Measurements from ENCODE around the gene SPSB1. TPM values are rescaled to one million over a fixed set of nuclear protein-coding genes. Genes with fewer than 3 reads are reported as not detected.

Gene SPSB1
- total and polyA plus RNA-seq, 10 of the 15 experiments (the other 5 are each of a cell fraction or from before 2014, with no cell fraction given): 0.02 to 2.0 (median 0.90) TPM; not detected in 1

DNA sequence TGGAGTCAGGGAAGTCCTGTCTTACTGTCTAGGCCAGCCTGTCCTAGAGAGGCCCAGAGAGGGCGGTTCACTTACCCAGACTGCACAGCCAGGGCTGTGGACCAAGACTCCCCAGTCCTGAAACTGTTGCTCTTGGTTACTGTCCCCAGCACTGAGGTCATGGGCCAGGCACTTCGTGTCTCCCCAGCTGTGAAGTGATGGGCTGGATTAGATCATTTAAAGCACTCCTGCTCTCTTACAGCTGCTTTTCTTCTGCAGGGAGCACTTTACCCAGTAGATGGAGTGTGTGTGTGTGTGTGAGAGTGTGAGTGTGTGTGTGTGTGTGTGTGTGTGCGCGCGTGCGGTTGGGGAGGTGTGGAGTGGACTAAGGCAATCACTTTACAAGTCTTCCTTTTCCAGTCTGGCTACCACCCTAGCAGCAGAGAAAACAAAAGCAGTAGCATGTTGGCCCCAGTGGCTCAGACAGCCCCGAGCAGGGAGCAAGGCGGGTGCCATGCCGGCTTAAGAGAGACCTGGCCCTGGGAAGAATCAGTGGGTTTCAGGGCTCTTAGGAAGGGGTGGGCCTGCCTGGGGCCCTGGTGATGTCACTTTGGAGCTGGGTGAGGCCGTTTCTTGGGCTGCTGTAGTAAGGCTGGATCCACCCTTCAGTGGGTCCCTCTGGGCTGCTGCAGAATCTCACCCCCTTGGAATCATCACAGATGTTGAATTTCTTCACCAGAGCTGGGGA is 2.4 kb downstream of the SPSB1 start:
- H3K79me2 ChIP-seq (ENCODE audit: control insufficient read depth, insufficient read depth, low read length): no peaks in the 10 kb centered on the region
- no peak for FAIRE-seq
- peaks cover 3 to 7% of the 10 kb centered on the region in 2 experiments; a peak in 2 of 4 replicates for H3K27me3 ChIP-seq (replicated peaks in 1 of 2; ENCODE audit: control insufficient read depth in 2 of 2, insufficient read depth in 2 of 2, low read length in 1 of 2)
- no TSS peak for BruUV-seq (replicated peaks)
- DNase-seq (ENCODE audit: low read depth, low spot score): no peak
- no peaks in the 10 kb centered on the region for H3K36me3 ChIP-seq (ENCODE audit: control insufficient read depth in 2 of 2, insufficient read depth in 2 of 2, low read length in 1 of 2)
- no peaks in the 10 kb centered on the region for H4K20me1 ChIP-seq (ENCODE audit: control insufficient read depth, insufficient read depth)
- POLR2A ChIA-PET: no interaction called here
- WGBS (ENCODE audit: insufficient coverage, insufficient replicate concordance, low lambda C conversion rate, missing lambda C conversion rate): 69% methylated on average over 10 of the region's 10 CpGs
- H2AFZ ChIP-seq (ENCODE audit: control insufficient read depth, low read depth, low read length): no peak overlapping the region
- H3K4me2 ChIP-seq (ENCODE audit: control insufficient read depth, insufficient read depth): no peak overlapping the region
- no peaks in the 10 kb centered on the region for H3K9me3 ChIP-seq (replicated peaks; ENCODE audit: control insufficient read depth, insufficient read depth, low read length)
- peaks cover 13% of the 10 kb centered on the region for H3K4me1 ChIP-seq (ENCODE audit: control insufficient read depth, insufficient read depth, low read length)
- in situ Hi-C loops (cut with MboI): no loop called here
- H3K4me3 ChIP-seq: no peak overlapping the region
- RAD21 ChIA-PET (ENCODE audit: unreplicated experiment): no interaction called here
- no peak overlapping the region for H3K9ac ChIP-seq (ENCODE audit: control insufficient read depth, insufficient read depth, low read length)
- intact Hi-C loops (cut with micrococcal nuclease; ENCODE audit: unreplicated experiment): no loop called here
- SMC1A ChIA-PET (ENCODE audit: uncharacterized antibody, unreplicated experiment): no interaction called here
- H3K27ac ChIP-seq (ENCODE audit: control insufficient read depth, insufficient read depth): no peak overlapping the region
- peak; percentile 79 for ATAC-seq
- CTCF ChIA-PET: interaction anchor here (1.2 to 1.4 kb wide), 2 partner anchors 68 to 160 kb away, joined by 3 to 4 read pairs; no protein-coding TSS in a partner anchor
- TF ChIP-seq BRCA1 (IDR thresholded peaks at IDR 0.05; ENCODE audit: low read depth, low read length): no peak
- no peak for TF ChIP-seq MYB (IDR thresholded peaks at IDR 0.05; ENCODE audit: borderline replicate concordance, low read depth, low read length)
- no peak for TF ChIP-seq NBN (IDR thresholded peaks at IDR 0.05)
- no peak for TF ChIP-seq CHD1 (IDR thresholded peaks at IDR 0.05; ENCODE audit: low read depth, low read length)
- no peak for TF ChIP-seq ETV6 (conservative IDR thresholded peaks at IDR 0.05 in 1 of 2, IDR thresholded peaks at IDR 0.05 in 1 of 2; ENCODE audit: borderline replicate concordance in 1 of 2, low read depth in 1 of 2)
- TF ChIP-seq KLF5 (IDR thresholded peaks at IDR 0.05; ENCODE audit: partially characterized antibody): no peak
- TF ChIP-seq, protein P1, sequence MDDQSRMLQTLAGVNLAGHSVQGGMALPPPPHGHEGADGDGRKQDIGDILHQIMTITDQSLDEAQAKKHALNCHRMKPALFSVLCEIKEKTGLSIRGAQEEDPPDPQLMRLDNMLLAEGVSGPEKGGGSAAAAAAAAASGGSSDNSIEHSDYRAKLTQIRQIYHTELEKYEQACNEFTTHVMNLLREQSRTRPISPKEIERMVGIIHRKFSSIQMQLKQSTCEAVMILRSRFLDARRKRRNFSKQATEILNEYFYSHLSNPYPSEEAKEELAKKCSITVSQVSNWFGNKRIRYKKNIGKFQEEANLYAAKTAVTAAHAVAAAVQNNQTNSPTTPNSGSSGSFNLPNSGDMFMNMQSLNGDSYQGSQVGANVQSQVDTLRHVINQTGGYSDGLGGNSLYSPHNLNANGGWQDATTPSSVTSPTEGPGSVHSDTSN (IDR thresholded peaks at IDR 0.05; ENCODE audit: insufficient replicate concordance, low read depth, low read length): no peak
- no peak for TF ChIP-seq ZNF24 (IDR thresholded peaks at IDR 0.05)
- TF ChIP-seq EED (IDR thresholded peaks at IDR 0.05; ENCODE audit: low read depth): no peak
- no peak for TF ChIP-seq NRF1 (conservative IDR thresholded peaks at IDR 0.05; ENCODE audit: low read depth, low read length)
- no peak for TF ChIP-seq YBX1 (IDR thresholded peaks at IDR 0.05)
- TF ChIP-seq BACH1 (IDR thresholded peaks at IDR 0.05; ENCODE audit: borderline replicate concordance): no peak
- no peak for TF ChIP-seq FOS (IDR thresholded peaks at IDR 0.05; ENCODE audit: borderline replicate concordance, extremely low read depth, insufficient read length)
- TF ChIP-seq, protein P2, sequence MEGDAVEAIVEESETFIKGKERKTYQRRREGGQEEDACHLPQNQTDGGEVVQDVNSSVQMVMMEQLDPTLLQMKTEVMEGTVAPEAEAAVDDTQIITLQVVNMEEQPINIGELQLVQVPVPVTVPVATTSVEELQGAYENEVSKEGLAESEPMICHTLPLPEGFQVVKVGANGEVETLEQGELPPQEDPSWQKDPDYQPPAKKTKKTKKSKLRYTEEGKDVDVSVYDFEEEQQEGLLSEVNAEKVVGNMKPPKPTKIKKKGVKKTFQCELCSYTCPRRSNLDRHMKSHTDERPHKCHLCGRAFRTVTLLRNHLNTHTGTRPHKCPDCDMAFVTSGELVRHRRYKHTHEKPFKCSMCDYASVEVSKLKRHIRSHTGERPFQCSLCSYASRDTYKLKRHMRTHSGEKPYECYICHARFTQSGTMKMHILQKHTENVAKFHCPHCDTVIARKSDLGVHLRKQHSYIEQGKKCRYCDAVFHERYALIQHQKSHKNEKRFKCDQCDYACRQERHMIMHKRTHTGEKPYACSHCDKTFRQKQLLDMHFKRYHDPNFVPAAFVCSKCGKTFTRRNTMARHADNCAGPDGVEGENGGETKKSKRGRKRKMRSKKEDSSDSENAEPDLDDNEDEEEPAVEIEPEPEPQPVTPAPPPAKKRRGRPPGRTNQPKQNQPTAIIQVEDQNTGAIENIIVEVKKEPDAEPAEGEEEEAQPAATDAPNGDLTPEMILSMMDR (IDR thresholded peaks at IDR 0.05 in 2 of 3, conservative IDR thresholded peaks at IDR 0.05 in 1 of 3; ENCODE audit: control insufficient read depth in 2 of 3, extremely low read depth in 1 of 3, insufficient read depth in 1 of 3, low read depth in 3 of 3, low read length in 3 of 3): 0 out of 6 replicates have a peak, but pooled peaks of 2 of the 3 experiments have one; percentile 5 to 9
- TF ChIP-seq CHD2 (IDR thresholded peaks at IDR 0.05; ENCODE audit: borderline replicate concordance, low read depth, low read length): no peak
- TF ChIP-seq TAF1 (IDR thresholded peaks at IDR 0.05; ENCODE audit: borderline replicate concordance, low read depth, low read length): no peak
- TF ChIP-seq RBBP5 (conservative IDR thresholded peaks at IDR 0.05): no peak
- TF ChIP-seq RUNX3 (IDR thresholded peaks at IDR 0.05; ENCODE audit: low read length): peak; percentile 40
- 0 out of 2 replicates have a peak, but pooled peaks have one; percentile 46 for TF ChIP-seq NFXL1 (IDR thresholded peaks at IDR 0.05; ENCODE audit: borderline replicate concordance)
- TF ChIP-seq WRNIP1 (IDR thresholded peaks at IDR 0.05; ENCODE audit: borderline replicate concordance, low read depth, low read length): no peak
- TF ChIP-seq, protein P3, sequence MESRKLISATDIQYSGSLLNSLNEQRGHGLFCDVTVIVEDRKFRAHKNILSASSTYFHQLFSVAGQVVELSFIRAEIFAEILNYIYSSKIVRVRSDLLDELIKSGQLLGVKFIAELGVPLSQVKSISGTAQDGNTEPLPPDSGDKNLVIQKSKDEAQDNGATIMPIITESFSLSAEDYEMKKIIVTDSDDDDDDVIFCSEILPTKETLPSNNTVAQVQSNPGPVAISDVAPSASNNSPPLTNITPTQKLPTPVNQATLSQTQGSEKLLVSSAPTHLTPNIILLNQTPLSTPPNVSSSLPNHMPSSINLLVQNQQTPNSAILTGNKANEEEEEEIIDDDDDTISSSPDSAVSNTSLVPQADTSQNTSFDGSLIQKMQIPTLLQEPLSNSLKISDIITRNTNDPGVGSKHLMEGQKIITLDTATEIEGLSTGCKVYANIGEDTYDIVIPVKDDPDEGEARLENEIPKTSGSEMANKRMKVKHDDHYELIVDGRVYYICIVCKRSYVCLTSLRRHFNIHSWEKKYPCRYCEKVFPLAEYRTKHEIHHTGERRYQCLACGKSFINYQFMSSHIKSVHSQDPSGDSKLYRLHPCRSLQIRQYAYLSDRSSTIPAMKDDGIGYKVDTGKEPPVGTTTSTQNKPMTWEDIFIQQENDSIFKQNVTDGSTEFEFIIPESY (IDR thresholded peaks at IDR 0.05): peak; percentile 76; the same call in 1 of the 2 replicates

Data from GM12878 (cell line).